ENCODE results near the gene CLIP2. TPM values are rescaled to one million over a fixed set of nuclear protein-coding genes. Genes with fewer than 3 reads are reported as not detected.
A peak's percentile ranks its signal among the peaks of the same experiment; 100 is the strongest.

The CLIP2 gene
- polyA plus RNA-seq, 3 donors: 1.1 to 5.2 (median 1.3) TPM

DNA sequence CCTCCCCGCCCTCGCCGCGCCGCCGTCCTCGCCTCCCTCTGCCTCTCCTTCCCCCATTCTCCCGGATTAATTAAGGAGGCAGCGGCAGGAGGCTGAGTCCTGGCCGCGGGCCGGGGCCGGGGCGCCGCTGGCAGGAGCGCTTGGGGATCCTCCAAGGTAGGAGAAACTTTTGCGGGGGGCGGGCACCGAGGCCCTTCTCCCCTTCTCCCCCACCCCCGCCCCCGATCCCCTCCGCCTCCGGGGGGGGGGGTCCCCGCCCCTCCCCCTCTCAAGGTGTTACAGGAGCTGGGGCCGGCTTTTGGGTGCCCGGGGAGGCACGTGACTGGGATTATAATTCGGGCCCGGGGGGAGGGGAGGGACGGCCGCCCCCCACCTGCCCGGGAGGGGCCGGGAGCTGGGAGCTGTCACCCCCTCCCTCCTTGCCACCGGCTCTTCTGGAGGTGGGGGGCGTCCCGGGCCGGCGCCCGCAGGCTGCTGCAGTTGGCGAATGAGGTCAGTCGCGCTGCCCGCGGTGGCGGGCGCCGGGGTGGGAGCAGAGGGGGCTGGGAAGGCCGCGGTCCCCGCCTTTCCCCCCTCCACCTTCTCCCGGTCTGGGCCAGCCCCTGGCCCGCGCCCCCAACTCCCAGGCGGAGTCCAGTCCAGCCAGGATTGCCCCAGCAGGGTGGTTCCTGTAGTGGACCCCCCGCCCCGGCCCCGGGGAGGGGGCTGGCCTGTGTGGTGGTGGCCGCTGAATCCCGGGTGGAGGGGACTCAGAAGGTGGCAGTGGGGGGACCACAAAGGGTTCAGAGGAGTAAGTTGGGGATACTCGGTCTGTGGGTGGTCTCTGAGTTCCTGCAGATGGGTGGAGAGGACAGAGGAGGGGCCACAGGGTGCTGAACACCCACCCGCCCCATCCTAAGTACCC lies 165.1 kb downstream of the CLIP2 start:
- Mint-ChIP-seq H3K27me3 (ENCODE audit: low read depth in 3 of 3) (peaks cover 30 to 43% (median 43%) of the 10 kb centered on the region in 3 donors), H3K27ac (no peak overlapping the region), H3K9me3 (peaks cover 0 to 10% (median 9%) of the 10 kb centered on the region in 7 donors), H3K4me1 (peaks cover 13% of the 10 kb centered on the region), H3K4me3 (no peak overlapping the region), H3K36me3 (peaks cover 0 to 3% of the 10 kb centered on the region in 2 donors)
- H3K79me2 ChIP-seq (ENCODE audit: insufficient read depth, low read length): no peaks in the 10 kb centered on the region
- DNase-seq: no peak
- 44% methylated on average over 13 of the region's 61 CpGs for WGBS (ENCODE audit: insufficient coverage)
- peaks cover 4 to 40% of the 10 kb centered on the region in 2 donors for H3K27me3 ChIP-seq (ENCODE audit: control insufficient read depth in 2 of 2, insufficient read depth in 2 of 2, low read length in 2 of 2)
- peak overlapping the region; percentile 67 for H3K4me2 ChIP-seq (replicated peaks; ENCODE audit: extremely low read depth, low read length, poor library complexity, severe bottlenecking)
- peak overlapping the region in 1 of 3 experiments; percentile 3 for H3K4me3 ChIP-seq (replicated peaks in 1 of 3; ENCODE audit: low read depth in 2 of 3, low read length in 3 of 3)
- TF ChIP-seq, protein P1, sequence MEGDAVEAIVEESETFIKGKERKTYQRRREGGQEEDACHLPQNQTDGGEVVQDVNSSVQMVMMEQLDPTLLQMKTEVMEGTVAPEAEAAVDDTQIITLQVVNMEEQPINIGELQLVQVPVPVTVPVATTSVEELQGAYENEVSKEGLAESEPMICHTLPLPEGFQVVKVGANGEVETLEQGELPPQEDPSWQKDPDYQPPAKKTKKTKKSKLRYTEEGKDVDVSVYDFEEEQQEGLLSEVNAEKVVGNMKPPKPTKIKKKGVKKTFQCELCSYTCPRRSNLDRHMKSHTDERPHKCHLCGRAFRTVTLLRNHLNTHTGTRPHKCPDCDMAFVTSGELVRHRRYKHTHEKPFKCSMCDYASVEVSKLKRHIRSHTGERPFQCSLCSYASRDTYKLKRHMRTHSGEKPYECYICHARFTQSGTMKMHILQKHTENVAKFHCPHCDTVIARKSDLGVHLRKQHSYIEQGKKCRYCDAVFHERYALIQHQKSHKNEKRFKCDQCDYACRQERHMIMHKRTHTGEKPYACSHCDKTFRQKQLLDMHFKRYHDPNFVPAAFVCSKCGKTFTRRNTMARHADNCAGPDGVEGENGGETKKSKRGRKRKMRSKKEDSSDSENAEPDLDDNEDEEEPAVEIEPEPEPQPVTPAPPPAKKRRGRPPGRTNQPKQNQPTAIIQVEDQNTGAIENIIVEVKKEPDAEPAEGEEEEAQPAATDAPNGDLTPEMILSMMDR (IDR thresholded peaks at IDR 0.05): no peak
- H2AFZ ChIP-seq (ENCODE audit: insufficient read depth, low read depth, low read length, poor library complexity, severe bottlenecking): peak overlapping the region; percentile 21
- H3K27ac ChIP-seq (ENCODE audit: low read depth in 1 of 2, low read length in 2 of 2): no peak overlapping the region
- H3K4me1 ChIP-seq (ENCODE audit: control insufficient read depth in 1 of 2, insufficient read depth in 2 of 2, low read length in 2 of 2): peaks cover 10 to 13% of the 10 kb centered on the region in 2 donors
- H3K9me3 ChIP-seq (replicated peaks in 1 of 2; ENCODE audit: control insufficient read depth in 1 of 2, insufficient read depth in 1 of 2, low read length in 2 of 2): peaks cover 0 to 5% of the 10 kb centered on the region in 2 donors
- H3K36me3 ChIP-seq (replicated peaks in 1 of 2; ENCODE audit: control insufficient read depth in 1 of 2, insufficient read depth in 2 of 2, low read length in 2 of 2): no peaks in the 10 kb centered on the region
- no peaks in the 10 kb centered on the region for H4K20me1 ChIP-seq (ENCODE audit: insufficient read depth, low read length)
- intact Hi-C loops (cut with micrococcal nuclease): loop anchor here (5.0 kb wide), 4 partner anchors 38 to 113 kb away; no protein-coding TSS in a partner anchor
- H3K9ac ChIP-seq (ENCODE audit: insufficient read depth, low read length, poor library complexity, severe bottlenecking): no peak overlapping the region

DNA sequence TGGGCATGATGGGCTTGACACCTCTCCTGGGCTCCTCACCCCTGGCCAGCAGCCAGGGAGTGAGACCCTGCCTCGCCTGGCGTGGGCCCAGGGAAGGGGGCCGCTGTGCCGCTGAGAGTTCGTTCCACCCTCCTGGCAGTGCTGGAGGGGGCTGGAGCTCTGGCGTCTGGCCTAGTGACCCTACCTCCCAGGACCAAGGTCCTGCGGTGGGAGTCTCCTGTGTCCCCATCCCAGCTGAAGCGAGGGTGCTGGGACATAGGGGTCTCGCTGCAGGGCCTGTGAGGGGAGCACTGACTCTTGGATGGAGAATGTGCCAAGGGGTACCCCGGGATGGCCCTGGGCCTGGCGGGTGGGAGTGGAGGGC lies 165.7 kb downstream of the CLIP2 start:
- peaks cover 0 to 3% of the 10 kb centered on the region in 2 donors for H3K36me3 Mint-ChIP-seq
- peak overlapping the region in 1 of 2 donors; percentile 59 for H3K4me3 Mint-ChIP-seq
- no peaks in the 10 kb centered on the region for H3K79me2 ChIP-seq (ENCODE audit: insufficient read depth, low read length)
- peaks cover 0 to 10% (median 9%) of the 10 kb centered on the region in 7 donors for H3K9me3 Mint-ChIP-seq
- no peak overlapping the region for H3K4me3 ChIP-seq (replicated peaks in 1 of 3; ENCODE audit: low read depth in 2 of 3, low read length in 3 of 3)
- no peak overlapping the region for H3K9ac ChIP-seq (ENCODE audit: insufficient read depth, low read length, poor library complexity, severe bottlenecking)
- H2AFZ ChIP-seq (ENCODE audit: insufficient read depth, low read depth, low read length, poor library complexity, severe bottlenecking): no peak overlapping the region
- H3K27ac ChIP-seq (ENCODE audit: low read depth in 1 of 2, low read length in 2 of 2): no peak overlapping the region
- H3K36me3 ChIP-seq (replicated peaks in 1 of 2; ENCODE audit: control insufficient read depth in 1 of 2, insufficient read depth in 2 of 2, low read length in 2 of 2): no peaks in the 10 kb centered on the region
- peaks cover 30 to 43% (median 41%) of the 10 kb centered on the region in 3 donors for H3K27me3 Mint-ChIP-seq (ENCODE audit: low read depth in 3 of 3)
- no peaks in the 10 kb centered on the region for H4K20me1 ChIP-seq (ENCODE audit: insufficient read depth, low read length)
- H3K27ac Mint-ChIP-seq: no peak overlapping the region
- TF ChIP-seq, protein P1 (IDR thresholded peaks at IDR 0.05): no peak
- peaks cover 10 to 13% of the 10 kb centered on the region in 2 donors for H3K4me1 ChIP-seq (ENCODE audit: control insufficient read depth in 1 of 2, insufficient read depth in 2 of 2, low read length in 2 of 2)
- peaks cover 13% of the 10 kb centered on the region for H3K4me1 Mint-ChIP-seq
- 85% methylated on average over 9 of the region's 11 CpGs for WGBS (ENCODE audit: insufficient coverage)
- H3K4me2 ChIP-seq (replicated peaks; ENCODE audit: extremely low read depth, low read length, poor library complexity, severe bottlenecking): no peak overlapping the region
- no peak for DNase-seq
- H3K9me3 ChIP-seq (replicated peaks in 1 of 2; ENCODE audit: control insufficient read depth in 1 of 2, insufficient read depth in 1 of 2, low read length in 2 of 2): peaks cover 0 to 5% of the 10 kb centered on the region in 2 donors
- intact Hi-C loops (cut with micrococcal nuclease): loop anchor here (5.0 kb wide), 4 partner anchors 37 to 112 kb away; no protein-coding TSS in a partner anchor
- peaks cover 4 to 40% of the 10 kb centered on the region in 2 donors for H3K27me3 ChIP-seq (ENCODE audit: control insufficient read depth in 2 of 2, insufficient read depth in 2 of 2, low read length in 2 of 2)

Data from CD14-positive monocyte (primary cell).